GM12878 (cell line): Measurements from ENCODE around the gene CLMP. TPM values are rescaled to one million over a fixed set of nuclear protein-coding genes. Genes with fewer than 3 reads are reported as not detected.

ENCODE experiments used
- ATAC-seq: fragments of 200-7000 bp; cut with Tn5 transposase; 3 replicates; pipeline ENCODE4 v1.9.1; 2020; ENCODE audit warnings: mild to moderate bottlenecking, moderate library complexity
- BruUV-seq: library from RNA; stranded (reverse); fragments of 400-500 nt; replicated peaks from 2 replicates; lab custom pipeline; 2021; lab: Mats Ljungman, UMichigan
- CTCF ChIA-PET: fragments of 300-600 bp; sonication (Branson Sonifier 250); formaldehyde crosslinking; extraction: SDS; loops from one replicate; lab custom pipeline; 2021; ENCODE audit warnings: inconsistent platforms; lab: Yijun Ruan, JAX
- POLR2A ChIA-PET: fragments of 350-600 bp; formaldehyde crosslinking; extraction: SDS; loops from one replicate; lab custom pipeline; 2021; ENCODE audit warnings: inconsistent platforms; lab: Charles Lee
- RAD21 ChIA-PET: fragments of 300-600 bp; sonication (Branson Sonifier 250); formaldehyde crosslinking; loops from one replicate; lab custom pipeline; 2023; ENCODE audit warnings: antibody characterized with exemption; ENCODE audit not compliant: unreplicated experiment; lab: Charles Lee
- SMC1A ChIA-PET: fragments of 300-600 bp; sonication (Branson Sonifier 250); formaldehyde crosslinking; loops from one replicate; lab custom pipeline; 2023; ENCODE audit not compliant: unreplicated experiment, uncharacterized antibody; lab: Charles Lee
- DNase-seq: peaks from one replicate; pipeline ENCODE4 v3.0.0-alpha.2; 2011; ENCODE audit warnings: low read depth, low spot score
- FAIRE-seq: peaks from 3 replicates; lab custom pipeline; 2011; peaks lifted over from hg19 to GRCh38; lab: Jason Lieb, UNC
- H2AFZ ChIP-seq: 2 replicates; pipeline ENCODE4 v1.6.0; 2011; ENCODE audit warnings: low read depth, low read length, control low read depth; ENCODE audit not compliant: control insufficient read depth
- H3K27ac ChIP-seq: 2 replicates; pipeline ENCODE4 v1.5.1; 2011; ENCODE audit warnings: control low read depth; ENCODE audit not compliant: control insufficient read depth, insufficient read depth
- H3K27me3 ChIP-seq, 2 experiments: replicated peaks in 1 of 2; 2 replicates each; pipeline versions ENCODE4 v1.6.0 to v1.6.1; 2011; ENCODE audit warnings: low read length in 1 of 2; ENCODE audit not compliant: control insufficient read depth in 2 of 2, insufficient read depth in 2 of 2
- H3K36me3 ChIP-seq, 2 experiments: 2 replicates each; pipeline ENCODE4 v1.5.1; 2011; ENCODE audit warnings: low read length in 1 of 2; ENCODE audit not compliant: control insufficient read depth in 2 of 2, insufficient read depth in 2 of 2
- H3K4me1 ChIP-seq: 2 replicates; pipeline ENCODE4 v1.6.1; 2011; ENCODE audit warnings: mild to moderate bottlenecking, low read length, moderate library complexity, mixed read lengths; ENCODE audit not compliant: control insufficient read depth, insufficient read depth
- H3K4me2 ChIP-seq: 2 replicates; pipeline ENCODE4 v1.6.0; 2011; ENCODE audit warnings: control low read depth; ENCODE audit not compliant: control insufficient read depth, insufficient read depth
- H3K4me3 ChIP-seq: fragments of 200-600 bp; sonication (generic); 2 replicates; pipeline ENCODE4 v1.5.1; 2016
- H3K79me2 ChIP-seq: 2 replicates; pipeline ENCODE4 v1.6.0; 2011; ENCODE audit warnings: low read length; ENCODE audit not compliant: control insufficient read depth, insufficient read depth
- H3K9ac ChIP-seq: 2 replicates; pipeline ENCODE4 v1.8.0; 2011; ENCODE audit warnings: low read length, control low read depth, mixed read lengths; ENCODE audit not compliant: control insufficient read depth, insufficient read depth
- H3K9me3 ChIP-seq: replicated peaks from 3 replicates; pipeline ENCODE4 v1.5.1; 2011; ENCODE audit warnings: mild to moderate bottlenecking, low read length; ENCODE audit not compliant: control insufficient read depth, insufficient read depth
- H4K20me1 ChIP-seq: 2 replicates; pipeline ENCODE4 v1.6.0; 2011; ENCODE audit not compliant: control insufficient read depth, insufficient read depth
- HDGF ChIP-seq: fragments of 450-650 bp; IDR thresholded peaks from 2 replicates; pipeline ENCODE4 v1.6.1; 2016; ENCODE audit warnings: antibody characterized with exemption
- JUNB ChIP-seq: IDR thresholded peaks from 2 replicates; pipeline ENCODE4 v1.6.1; 2016; ENCODE audit warnings: antibody characterized with exemption, mild to moderate bottlenecking
- WGBS: methylation state at CpG from one replicate; pipeline ENCODE4 v1.1.6; 2016; ENCODE audit warnings: low lambda C conversion rate; ENCODE audit not compliant: insufficient replicate concordance, insufficient coverage; ENCODE audit errors: missing lambda C conversion rate; 5-methylcytosine and 5-hydroxymethylcytosine counted together
- in situ Hi-C: fragments of 300-500 bp; cut with MboI; formaldehyde crosslinking; loops from 9 replicates; pipeline ENCODE4 v1.14.3; 2018; ENCODE audit warnings: mixed read lengths
- intact Hi-C: fragments of 100-400 bp; cut with micrococcal nuclease; formaldehyde crosslinking; loops from one replicate; pipeline ENCODE4 v1.14.2; 2022; ENCODE audit not compliant: unreplicated experiment
- polyA plus RNA-seq, 11 experiments: library from polyadenylated mRNA; depleted of rRNA in 4 of 11; unstranded in 6 of 11; stranded (reverse) in 5 of 11; fragments of >200 nt; fragmentation: Nextera tagmentation in 4 of 11; fragmentation: Illumina TruSeq in 1 of 11; extraction: Ambion mirVana in 4 of 11; extraction: Trizol in 1 of 11; gene quantifications; 1 replicate in 1 of 11; 2 replicates in 10 of 11; pipeline versions ENCODE4 v1.2.1 to v1.2.3, GENCODE V29; 2011 to 2016; ENCODE audit warnings: inconsistent platforms in 2 of 11, missing spikeins in 2 of 11, low read depth in 1 of 11
- total RNA-seq, 4 experiments: library from RNA; depleted of rRNA in 3 of 4; stranded (reverse); fragments of >200 nt in 3 of 4; fragmentation: Illumina TruSeq in 1 of 4; extraction: Trizol in 1 of 4; gene quantifications; 2 replicates each; pipeline versions ENCODE4 v1.2.1 to v1.2.3, GENCODE V29; 2013 to 2021
- TF ChIP-seq, protein P1 (sequence below): IDR thresholded peaks from 2 replicates; pipeline ENCODE4 v1.6.1; 2012; ENCODE audit warnings: low read depth, low read length, improper control_type of control experiment
- TF ChIP-seq, protein P2 (sequence below): fragments of 450-650 bp; IDR thresholded peaks from 2 replicates; pipeline ENCODE4 v1.6.1; 2017; ENCODE audit warnings: mild to moderate bottlenecking, moderate library complexity

Gene CLMP
- total and polyA plus RNA-seq, 10 of the 15 experiments (the other 5 are each of a cell fraction or from before 2014, with no cell fraction given): 0.01 to 0.71 (median 0.20) TPM; not detected in 4

DNA sequence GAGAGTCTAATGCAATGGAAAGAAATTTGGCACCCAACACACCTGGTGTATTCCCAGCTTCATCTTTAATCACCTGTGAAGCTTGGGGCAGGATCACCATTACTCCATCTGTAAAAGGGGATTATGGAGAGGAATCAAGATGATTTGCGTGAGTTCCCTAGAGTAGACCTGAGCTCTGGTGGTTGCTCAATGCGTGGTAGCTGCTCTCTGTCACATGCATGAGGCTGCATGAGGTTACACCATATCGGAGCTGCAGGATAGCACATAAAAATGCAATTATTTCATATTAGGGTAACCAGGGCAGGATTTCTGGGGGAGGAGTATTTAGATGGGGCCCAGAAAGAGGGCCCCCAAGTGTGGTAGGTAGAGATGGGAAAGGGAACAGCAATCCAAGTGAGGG lies 35.3 kb upstream of the CLMP start:
- H3K4me1 ChIP-seq: peaks cover 8% of the 10 kb centered on the region
- TF ChIP-seq, protein P1, sequence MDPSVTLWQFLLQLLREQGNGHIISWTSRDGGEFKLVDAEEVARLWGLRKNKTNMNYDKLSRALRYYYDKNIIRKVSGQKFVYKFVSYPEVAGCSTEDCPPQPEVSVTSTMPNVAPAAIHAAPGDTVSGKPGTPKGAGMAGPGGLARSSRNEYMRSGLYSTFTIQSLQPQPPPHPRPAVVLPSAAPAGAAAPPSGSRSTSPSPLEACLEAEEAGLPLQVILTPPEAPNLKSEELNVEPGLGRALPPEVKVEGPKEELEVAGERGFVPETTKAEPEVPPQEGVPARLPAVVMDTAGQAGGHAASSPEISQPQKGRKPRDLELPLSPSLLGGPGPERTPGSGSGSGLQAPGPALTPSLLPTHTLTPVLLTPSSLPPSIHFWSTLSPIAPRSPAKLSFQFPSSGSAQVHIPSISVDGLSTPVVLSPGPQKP: no peak
- TF ChIP-seq JUNB: no peak
- ATAC-seq (no peak), FAIRE-seq (no peak), DNase-seq (no peak)
- POLR2A ChIA-PET: no interaction called here
- RAD21 ChIA-PET: no interaction called here
- SMC1A ChIA-PET: interaction anchor here (1.1 kb wide), 1 partner anchor 17 kb away, joined by 3 read pairs; no protein-coding TSS in a partner anchor
- no peak overlapping the region for H3K4me3 ChIP-seq
- BruUV-seq: no TSS peak
- no peaks in the 10 kb centered on the region for H4K20me1 ChIP-seq
- no peak overlapping the region for H3K4me2 ChIP-seq
- peaks cover 0 to 2% of the 10 kb centered on the region in 2 experiments; a peak in 1 of 4 replicates for H3K27me3 ChIP-seq
- no peak overlapping the region for H2AFZ ChIP-seq
- no peaks in the 10 kb centered on the region for H3K36me3 ChIP-seq
- H3K27ac ChIP-seq: no peak overlapping the region
- H3K9me3 ChIP-seq: no peaks in the 10 kb centered on the region
- intact Hi-C loops: no loop called here
- in situ Hi-C loops: no loop called here
- 60% methylated on average over 3 of the region's 3 CpGs for WGBS
- H3K79me2 ChIP-seq: no peaks in the 10 kb centered on the region
- no peak overlapping the region for H3K9ac ChIP-seq
- CTCF ChIA-PET: interaction anchor here (1.2 to 3.9 kb wide), 3 partner anchors 17 to 31 kb away, joined by 3 to 21 read pairs (median 3); no protein-coding TSS in a partner anchor

DNA sequence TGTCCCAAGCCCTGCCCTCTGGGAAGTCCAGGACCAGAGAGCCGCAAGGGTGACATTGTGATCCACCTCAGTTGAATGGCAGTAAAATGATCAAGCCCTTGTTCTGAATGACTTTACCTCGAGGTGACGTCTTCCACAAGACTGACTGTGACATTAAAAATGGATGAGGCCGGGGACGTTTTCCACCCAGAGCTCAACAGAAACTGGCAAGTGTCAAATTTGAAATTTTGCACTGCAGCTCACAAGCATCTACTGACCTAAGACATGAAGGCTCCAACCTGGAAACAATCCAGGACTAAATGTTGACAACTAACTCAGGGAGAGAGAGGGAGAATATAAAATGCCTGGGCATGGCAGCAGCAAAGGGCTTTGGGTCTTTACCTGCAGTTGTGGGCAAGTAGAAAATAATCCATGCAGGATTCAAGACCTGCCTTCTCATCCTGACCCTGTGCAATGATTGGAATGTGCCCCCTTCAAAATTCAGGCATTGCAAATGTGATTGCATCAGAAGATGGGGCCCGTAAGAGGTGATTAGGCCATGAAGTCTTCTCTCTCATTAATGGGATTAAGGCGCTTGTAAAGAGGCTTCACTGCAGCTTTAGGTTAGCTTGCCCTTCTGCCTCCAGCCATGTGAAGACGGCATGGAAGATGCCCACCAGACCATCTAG lies 33.6 kb upstream of the CLMP start:
- peaks cover 6% of the 10 kb centered on the region for H3K4me1 ChIP-seq
- no peak overlapping the region for H3K27ac ChIP-seq
- no peaks in the 10 kb centered on the region for H3K79me2 ChIP-seq
- RAD21 ChIA-PET: no interaction called here
- WGBS: 55% methylated on average over 8 of the region's 8 CpGs
- FAIRE-seq (no peak), DNase-seq (no peak), ATAC-seq (no peak)
- CTCF ChIA-PET: interaction anchor here (1.1 to 1.6 kb wide), 2 partner anchors 19 to 33 kb away, joined by 3 to 5 read pairs; no protein-coding TSS in a partner anchor
- no peak overlapping the region for H3K9ac ChIP-seq
- no peak overlapping the region for H2AFZ ChIP-seq
- H3K4me3 ChIP-seq: no peak overlapping the region
- H4K20me1 ChIP-seq: no peaks in the 10 kb centered on the region
- SMC1A ChIA-PET: interaction anchor here (0.7 kb wide), 1 partner anchor 58 kb away, joined by 3 read pairs; no protein-coding TSS in a partner anchor
- intact Hi-C loops: no loop called here
- no TSS peak for BruUV-seq
- H3K9me3 ChIP-seq: no peaks in the 10 kb centered on the region
- no peaks in the 10 kb centered on the region for H3K36me3 ChIP-seq
- in situ Hi-C loops: no loop called here
- POLR2A ChIA-PET: no interaction called here
- no peak overlapping the region for H3K4me2 ChIP-seq
- H3K27me3 ChIP-seq: peaks cover 0 to 2% of the 10 kb centered on the region in 2 experiments; a peak in 1 of 4 replicates
- TF ChIP-seq HDGF: no peak
- TF ChIP-seq, protein P2, sequence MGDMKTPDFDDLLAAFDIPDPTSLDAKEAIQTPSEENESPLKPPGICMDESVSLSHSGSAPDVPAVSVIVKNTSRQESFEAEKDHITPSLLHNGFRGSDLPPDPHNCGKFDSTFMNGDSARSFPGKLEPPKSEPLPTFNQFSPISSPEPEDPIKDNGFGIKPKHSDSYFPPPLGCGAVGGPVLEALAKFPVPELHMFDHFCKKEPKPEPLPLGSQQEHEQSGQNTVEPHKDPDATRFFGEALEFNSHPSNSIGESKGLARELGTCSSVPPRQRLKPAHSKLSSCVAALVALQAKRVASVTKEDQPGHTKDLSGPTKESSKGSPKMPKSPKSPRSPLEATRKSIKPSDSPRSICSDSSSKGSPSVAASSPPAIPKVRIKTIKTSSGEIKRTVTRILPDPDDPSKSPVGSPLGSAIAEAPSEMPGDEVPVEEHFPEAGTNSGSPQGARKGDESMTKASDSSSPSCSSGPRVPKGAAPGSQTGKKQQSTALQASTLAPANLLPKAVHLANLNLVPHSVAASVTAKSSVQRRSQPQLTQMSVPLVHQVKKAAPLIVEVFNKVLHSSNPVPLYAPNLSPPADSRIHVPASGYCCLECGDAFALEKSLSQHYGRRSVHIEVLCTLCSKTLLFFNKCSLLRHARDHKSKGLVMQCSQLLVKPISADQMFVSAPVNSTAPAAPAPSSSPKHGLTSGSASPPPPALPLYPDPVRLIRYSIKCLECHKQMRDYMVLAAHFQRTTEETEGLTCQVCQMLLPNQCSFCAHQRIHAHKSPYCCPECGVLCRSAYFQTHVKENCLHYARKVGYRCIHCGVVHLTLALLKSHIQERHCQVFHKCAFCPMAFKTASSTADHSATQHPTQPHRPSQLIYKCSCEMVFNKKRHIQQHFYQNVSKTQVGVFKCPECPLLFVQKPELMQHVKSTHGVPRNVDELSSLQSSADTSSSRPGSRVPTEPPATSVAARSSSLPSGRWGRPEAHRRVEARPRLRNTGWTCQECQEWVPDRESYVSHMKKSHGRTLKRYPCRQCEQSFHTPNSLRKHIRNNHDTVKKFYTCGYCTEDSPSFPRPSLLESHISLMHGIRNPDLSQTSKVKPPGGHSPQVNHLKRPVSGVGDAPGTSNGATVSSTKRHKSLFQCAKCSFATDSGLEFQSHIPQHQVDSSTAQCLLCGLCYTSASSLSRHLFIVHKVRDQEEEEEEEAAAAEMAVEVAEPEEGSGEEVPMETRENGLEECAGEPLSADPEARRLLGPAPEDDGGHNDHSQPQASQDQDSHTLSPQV: no peak
